ENCODE measurements around the gene MYO9B.
"Not testable (repeated sequence)": the region's sequence is repeated elsewhere in the genome, so short reads cannot be mapped to it uniquely, and the experiment has no call there.

The MYO9B gene

DNA sequence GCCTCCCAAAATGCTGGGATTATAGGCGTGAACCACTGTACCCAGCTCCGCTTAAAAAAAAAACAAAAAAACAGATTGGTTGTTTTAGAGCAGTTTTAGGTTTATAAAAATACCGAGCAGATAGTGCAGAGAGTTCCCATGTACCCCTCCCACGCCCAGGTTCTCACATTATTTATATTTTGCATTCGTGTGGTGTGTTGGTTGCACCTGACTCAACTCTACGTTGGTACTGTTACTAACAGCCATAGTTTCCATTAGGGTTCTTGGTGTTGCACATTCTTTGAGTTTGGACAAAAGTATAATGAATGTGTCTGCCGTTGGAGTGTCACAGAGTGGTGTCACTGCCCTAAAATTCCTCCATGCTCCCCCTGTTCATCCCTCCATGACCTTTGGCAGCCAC, 29.1 kb downstream of the MYO9B start:
- Histone ChIP-seq H3K27ac (peak overlapping the region; percentile 97), H3K27me3 (no peaks in the 10 kb centered on the region), H3K36me3 (peaks cover 62% of the 10 kb centered on the region), H3K4me1 (ENCODE audit: control insufficient read depth in 1 of 2, insufficient read depth in 1 of 2, low read depth in 1 of 2, low read length in 1 of 2) (peaks cover 34 to 41% of the 10 kb centered on the region in 2 experiments), H3K4me3 (ENCODE audit: low read depth in 1 of 2, low read length in 1 of 2) (no peak overlapping the region), H3K9me3 (no peaks in the 10 kb centered on the region)
- TF ChIP-seq, protein P1, sequence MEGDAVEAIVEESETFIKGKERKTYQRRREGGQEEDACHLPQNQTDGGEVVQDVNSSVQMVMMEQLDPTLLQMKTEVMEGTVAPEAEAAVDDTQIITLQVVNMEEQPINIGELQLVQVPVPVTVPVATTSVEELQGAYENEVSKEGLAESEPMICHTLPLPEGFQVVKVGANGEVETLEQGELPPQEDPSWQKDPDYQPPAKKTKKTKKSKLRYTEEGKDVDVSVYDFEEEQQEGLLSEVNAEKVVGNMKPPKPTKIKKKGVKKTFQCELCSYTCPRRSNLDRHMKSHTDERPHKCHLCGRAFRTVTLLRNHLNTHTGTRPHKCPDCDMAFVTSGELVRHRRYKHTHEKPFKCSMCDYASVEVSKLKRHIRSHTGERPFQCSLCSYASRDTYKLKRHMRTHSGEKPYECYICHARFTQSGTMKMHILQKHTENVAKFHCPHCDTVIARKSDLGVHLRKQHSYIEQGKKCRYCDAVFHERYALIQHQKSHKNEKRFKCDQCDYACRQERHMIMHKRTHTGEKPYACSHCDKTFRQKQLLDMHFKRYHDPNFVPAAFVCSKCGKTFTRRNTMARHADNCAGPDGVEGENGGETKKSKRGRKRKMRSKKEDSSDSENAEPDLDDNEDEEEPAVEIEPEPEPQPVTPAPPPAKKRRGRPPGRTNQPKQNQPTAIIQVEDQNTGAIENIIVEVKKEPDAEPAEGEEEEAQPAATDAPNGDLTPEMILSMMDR (IDR thresholded peaks at IDR 0.05) = no peak

- no peak overlapping the region for H3K4me3 ChIP-seq (ENCODE audit: low read depth in 1 of 2, low read length in 1 of 2)
- H3K9me3 ChIP-seq = no peaks in the 10 kb centered on the region
- TF ChIP-seq, protein P1 (IDR thresholded peaks at IDR 0.05) = no peak
- H3K27me3 ChIP-seq = no peaks in the 10 kb centered on the region
- peak overlapping the region; percentile 97 for H3K27ac ChIP-seq
- H3K36me3 ChIP-seq = peaks cover 62% of the 10 kb centered on the region
- H3K4me1 ChIP-seq (ENCODE audit: control insufficient read depth in 1 of 2, insufficient read depth in 1 of 2, low read depth in 1 of 2, low read length in 1 of 2) = peaks cover 42 to 50% of the 10 kb centered on the region in 2 experiments
These were observed 30.0 kb downstream of the MYO9B start for GRCh38 chr19:17105556-17105955.

- Histone ChIP-seq H3K4me3 (ENCODE audit: low read depth in 1 of 2, low read length in 1 of 2) (peak overlapping the region in 1 of 2 experiments; percentile 69), H3K36me3 (peaks cover 52% of the 10 kb centered on the region), H3K4me1 (ENCODE audit: control insufficient read depth in 1 of 2, insufficient read depth in 1 of 2, low read depth in 1 of 2, low read length in 1 of 2) (peaks cover 56 to 64% of the 10 kb centered on the region in 2 experiments), H3K27ac (peak overlapping the region; percentile 97)
- H3K27me3 ChIP-seq, H3K9me3 ChIP-seq: not testable (repeated sequence)
These were observed 31.4 kb downstream of the MYO9B start for GRCh38 chr19:17106964-17107363.

DNA sequence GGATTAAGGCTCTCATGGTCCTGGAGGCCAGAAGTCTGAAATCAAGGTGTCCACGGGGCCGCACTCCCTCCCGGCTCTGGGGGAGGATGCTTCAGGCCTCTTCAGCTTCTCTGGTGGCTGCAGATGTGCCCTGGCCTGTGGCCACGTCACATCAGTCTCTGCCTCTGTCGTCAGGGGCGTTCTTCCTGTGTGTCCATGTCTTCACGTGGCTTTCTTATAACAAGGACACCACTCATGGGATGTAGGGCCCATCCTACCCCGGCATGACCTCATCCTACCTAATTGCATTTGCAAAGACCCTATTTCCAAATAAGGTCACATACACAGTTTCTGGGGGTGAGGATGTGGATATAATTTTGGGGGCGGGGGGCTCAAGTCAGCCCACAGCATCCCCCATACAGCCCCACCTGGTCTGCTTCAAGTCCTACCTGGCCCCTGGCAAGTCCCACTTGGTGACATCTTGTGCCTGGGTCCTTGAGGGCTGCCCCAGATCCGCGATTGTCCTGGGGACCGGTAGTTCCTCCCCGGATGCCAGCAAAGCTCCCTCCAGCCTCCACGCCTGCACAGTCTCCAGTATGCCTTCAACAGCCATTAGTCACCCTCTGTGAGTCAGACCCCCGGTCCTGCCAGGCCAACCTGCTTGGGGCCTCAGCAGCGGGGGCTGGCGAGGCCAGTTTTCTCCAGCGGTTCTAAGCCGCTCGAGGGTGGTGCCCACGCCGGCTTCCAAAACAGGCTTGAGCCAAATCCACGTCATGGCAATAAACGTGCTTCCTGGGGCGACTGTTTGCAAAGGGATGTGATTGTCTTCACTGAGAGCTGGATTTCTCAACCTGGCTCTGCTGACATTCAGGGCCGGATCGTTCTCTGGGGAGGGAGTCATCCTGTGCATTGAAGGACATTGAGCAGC, 32.2 kb downstream of the MYO9B start:
- H3K27ac ChIP-seq = peak overlapping the region; percentile 97
- no peaks in the 10 kb centered on the region for H3K9me3 ChIP-seq
- TF ChIP-seq, protein P1 (IDR thresholded peaks at IDR 0.05) = no peak
- H3K4me1 ChIP-seq (ENCODE audit: control insufficient read depth in 1 of 2, insufficient read depth in 1 of 2, low read depth in 1 of 2, low read length in 1 of 2) = peaks cover 65 to 73% of the 10 kb centered on the region in 2 experiments
- H3K27me3 ChIP-seq = no peaks in the 10 kb centered on the region
- H3K36me3 ChIP-seq = peaks cover 43% of the 10 kb centered on the region
- H3K4me3 ChIP-seq (ENCODE audit: low read depth in 1 of 2, low read length in 1 of 2) = peak overlapping the region; percentile 21 to 69

- H3K4me1 ChIP-seq (ENCODE audit: control insufficient read depth in 1 of 2, insufficient read depth in 1 of 2, low read depth in 1 of 2, low read length in 1 of 2) = peaks cover 71 to 79% of the 10 kb centered on the region in 2 experiments
- H3K9me3 ChIP-seq = no peaks in the 10 kb centered on the region
- TF ChIP-seq, protein P1 (IDR thresholded peaks at IDR 0.05) = no peak
- peaks cover 37% of the 10 kb centered on the region for H3K36me3 ChIP-seq
- H3K27me3 ChIP-seq = no peaks in the 10 kb centered on the region
- H3K27ac ChIP-seq = peak overlapping the region; percentile 97
- H3K4me3 ChIP-seq (ENCODE audit: low read depth in 1 of 2, low read length in 1 of 2) = peak overlapping the region; percentile 21 to 69
These were observed 32.8 kb downstream of the MYO9B start for GRCh38 chr19:17108453-17108784.

DNA sequence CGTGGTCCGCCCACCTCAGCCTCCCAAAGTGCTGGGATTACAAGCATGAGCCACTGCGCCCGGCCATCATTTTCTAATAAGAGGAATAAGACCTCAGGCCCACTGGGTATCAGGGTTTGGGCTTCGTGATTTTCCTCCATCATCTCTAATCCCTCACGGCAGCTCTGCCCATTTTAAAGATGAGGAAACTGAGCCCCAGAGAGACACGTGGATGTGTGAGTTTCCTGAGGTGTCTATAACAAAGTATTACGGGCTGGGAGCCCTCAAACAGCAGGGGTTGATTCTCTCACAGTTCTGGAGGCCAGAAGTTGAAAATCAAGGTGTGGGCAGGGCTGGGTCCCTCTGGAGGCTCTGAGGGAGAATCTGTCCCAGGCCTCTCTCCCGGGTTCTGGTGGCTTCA, 33.7 kb downstream of the MYO9B start:
- Histone ChIP-seq H3K9me3 (no peaks in the 10 kb centered on the region), H3K36me3 (peaks cover 31% of the 10 kb centered on the region), H3K4me1 (ENCODE audit: control insufficient read depth in 1 of 2, insufficient read depth in 1 of 2, low read depth in 1 of 2, low read length in 1 of 2) (peaks cover 80 to 88% of the 10 kb centered on the region in 2 experiments), H3K4me3 (ENCODE audit: low read depth in 1 of 2, low read length in 1 of 2) (peak overlapping the region; percentile 69 to 73), H3K27me3 (no peaks in the 10 kb centered on the region), H3K27ac (peak overlapping the region; percentile 97)
- TF ChIP-seq, protein P1 (IDR thresholded peaks at IDR 0.05) = no peak

All from neutrophil (primary cell).